CD4-positive, alpha-beta T cell treated with Interferon alpha-2 for 1 hour (primary cell): ENCODE measurements around the gene ADM5.

ENCODE experiments used
- DNase-seq, 2 donors: peaks; one replicate each; pipeline ENCODE4 v3.0.0-alpha.2; 2020 to 2022

Gene ADM5

DNA sequence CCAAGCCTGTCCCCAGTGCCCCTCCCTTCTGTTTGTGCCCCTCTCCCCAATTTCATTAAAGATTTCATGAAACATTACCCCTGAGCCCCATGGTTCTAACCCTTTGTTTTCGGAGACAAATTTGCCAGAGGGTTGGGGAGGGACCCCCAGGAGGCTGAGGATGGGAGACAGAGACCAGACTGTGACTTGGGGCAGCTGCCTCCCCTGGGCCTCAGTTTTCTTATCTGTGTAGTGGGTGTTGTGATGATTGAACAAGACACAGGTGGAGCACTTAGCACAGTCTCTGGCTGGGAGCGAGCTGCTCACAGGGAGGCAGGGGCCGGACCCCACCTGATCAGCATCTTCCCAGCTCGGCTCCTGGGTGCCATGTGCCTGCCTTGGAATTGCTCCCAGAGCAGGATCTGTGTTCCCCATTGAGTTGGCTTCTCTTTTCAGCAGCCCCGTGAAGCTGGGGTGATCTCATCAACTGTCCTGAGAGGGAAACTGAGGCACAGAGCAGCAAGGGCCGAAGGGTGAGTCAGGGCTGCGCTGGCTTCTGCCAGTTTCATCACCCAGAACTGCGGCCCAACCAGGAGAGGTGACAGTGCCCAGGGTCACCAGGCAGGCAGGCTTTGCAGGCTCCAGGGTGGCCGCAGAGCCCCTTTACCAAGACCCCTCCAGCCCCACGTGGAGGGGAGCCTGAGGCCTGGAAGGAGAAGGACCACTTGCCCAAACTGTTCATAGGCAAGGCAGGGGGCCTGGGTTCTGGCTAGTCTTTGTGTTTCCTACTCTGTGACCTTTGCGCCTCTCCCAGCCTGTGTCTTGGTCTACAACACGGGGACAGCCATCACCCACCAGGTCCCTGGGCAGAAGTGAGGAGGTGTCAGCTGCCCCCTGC, 30.6 kb upstream of the ADM5 start:
- no peak for DNase-seq

DNA sequence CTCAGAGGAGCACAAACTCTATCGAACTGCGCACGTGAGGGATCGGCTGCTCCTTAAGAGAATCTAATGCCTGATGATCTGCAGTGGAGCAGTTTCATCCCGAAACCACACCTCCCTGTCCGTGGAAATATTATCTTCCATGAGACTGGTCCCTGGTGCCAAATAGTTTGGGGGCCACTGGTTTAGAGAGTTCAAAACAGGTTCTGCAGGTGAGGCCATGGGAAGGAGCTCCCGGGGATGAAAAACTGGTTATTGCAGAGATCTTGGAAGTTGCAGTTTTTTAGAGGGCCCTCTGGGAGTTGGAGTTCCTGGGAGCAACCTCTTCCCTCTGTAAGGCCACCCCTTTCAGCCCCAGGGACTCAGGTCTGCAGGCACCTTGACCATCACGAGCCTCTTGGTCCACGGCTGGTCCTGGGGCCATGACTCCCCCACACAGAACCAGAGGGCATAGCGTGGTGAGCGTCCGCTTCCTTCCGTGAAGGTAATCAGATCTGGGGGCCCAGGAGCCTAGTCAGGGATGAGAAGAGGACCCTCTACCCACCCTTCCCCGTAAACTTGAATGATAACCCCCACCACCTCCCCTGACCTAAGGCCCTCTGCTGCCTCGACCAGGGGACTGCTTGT, 28.9 kb upstream of the ADM5 start:
- DNase-seq, result no peak

DNA sequence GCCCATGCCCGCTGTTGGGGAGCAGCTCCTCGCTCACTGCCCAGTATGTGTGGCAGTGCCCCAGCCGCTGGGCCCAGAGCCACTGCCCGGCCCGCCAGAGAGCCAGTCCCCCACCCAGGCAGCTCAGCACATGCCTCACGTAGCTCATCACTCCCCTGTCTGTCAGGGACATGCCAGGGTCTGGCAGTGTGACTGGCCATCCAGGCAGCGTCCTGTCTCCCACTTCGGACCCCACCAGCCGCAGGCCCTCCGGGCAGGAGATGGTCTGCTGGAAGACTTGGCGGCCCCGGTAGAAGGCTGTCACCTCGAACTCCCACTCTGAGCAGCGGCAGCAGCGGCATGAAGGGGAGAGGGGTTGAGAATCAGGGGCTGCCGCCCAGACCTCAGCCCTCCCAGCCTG, 27.4 kb upstream of the ADM5 start:
- no peak for DNase-seq

DNA sequence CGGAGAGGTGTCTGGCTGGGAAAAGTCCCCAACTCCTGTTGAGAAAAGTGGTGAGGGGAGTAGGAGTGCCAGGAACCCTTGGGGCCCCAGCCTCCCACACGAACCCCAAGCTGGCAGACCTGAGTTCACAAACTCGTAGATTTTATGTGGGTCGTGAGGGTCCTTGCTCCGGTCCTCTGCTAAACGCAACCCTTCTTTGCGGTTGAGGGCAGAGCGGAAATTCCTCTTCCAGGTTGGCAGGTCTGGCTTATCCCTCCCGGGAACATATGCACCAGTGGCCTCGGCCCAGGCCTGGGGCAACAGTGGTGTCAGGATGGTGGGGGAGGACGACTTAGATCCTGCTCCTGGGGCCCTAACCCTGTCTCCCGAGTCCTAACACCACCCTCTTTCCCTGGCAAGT, 26.2 kb upstream of the ADM5 start:
- no peak for DNase-seq

DNA sequence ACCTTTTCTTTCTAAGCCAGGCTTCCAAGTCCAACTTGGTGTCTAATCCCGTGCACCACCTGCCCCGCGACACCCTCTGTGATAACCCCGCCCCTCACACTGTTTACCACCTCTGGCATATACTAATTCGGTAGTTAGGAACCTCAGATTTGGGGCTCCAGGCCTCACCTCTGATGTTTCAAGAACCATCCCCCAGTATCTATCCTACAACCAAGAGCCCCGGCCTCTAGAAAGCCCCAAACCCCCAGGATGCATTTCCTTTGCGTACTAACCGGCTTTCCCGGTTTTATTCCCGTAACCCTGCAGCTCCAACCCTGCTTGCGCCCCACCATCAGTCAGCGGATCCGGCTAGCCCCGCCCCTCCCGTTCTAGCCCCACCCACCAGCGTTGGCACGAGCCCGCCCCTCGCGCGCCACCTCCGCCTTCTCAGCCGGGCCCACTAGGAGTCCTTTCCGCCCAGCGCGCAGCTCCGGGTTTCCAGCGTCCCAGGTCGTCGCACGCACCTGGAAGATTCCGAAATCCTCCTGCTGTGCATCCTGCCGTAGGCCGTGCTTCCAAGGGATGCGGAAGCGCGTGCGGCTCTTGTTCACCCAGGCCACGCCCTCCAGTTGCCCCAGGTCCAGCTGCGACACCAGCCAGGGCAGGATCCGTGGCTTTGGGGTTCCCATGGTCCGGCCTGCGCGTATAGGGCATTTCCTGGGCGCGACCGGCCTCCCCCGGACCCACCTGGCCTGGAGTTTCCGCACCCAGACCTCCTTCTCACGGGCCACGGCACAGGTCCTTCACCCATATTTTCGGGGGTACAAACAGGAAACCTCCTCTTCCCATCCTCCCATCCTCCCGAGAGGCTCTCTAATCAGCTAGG, 25.0 kb upstream of the ADM5 start:
- peak; percentile 82 to 92 for DNase-seq

DNA sequence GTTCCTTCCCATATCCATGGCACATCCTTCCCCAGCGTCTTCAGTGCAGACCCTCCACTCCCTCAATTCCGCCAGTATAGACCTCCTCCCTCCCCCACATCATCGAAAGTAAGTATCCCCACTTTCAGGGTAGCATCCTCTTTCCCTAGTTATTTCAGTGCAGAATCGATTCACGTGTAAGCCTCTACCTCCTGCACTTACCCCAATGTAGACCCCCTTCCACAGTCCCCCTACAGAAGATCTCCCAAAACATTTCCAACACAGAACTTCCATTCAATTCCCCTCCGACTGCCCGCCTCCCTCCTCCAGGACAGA, 24.4 kb upstream of the ADM5 start:
- no peak for DNase-seq

DNA sequence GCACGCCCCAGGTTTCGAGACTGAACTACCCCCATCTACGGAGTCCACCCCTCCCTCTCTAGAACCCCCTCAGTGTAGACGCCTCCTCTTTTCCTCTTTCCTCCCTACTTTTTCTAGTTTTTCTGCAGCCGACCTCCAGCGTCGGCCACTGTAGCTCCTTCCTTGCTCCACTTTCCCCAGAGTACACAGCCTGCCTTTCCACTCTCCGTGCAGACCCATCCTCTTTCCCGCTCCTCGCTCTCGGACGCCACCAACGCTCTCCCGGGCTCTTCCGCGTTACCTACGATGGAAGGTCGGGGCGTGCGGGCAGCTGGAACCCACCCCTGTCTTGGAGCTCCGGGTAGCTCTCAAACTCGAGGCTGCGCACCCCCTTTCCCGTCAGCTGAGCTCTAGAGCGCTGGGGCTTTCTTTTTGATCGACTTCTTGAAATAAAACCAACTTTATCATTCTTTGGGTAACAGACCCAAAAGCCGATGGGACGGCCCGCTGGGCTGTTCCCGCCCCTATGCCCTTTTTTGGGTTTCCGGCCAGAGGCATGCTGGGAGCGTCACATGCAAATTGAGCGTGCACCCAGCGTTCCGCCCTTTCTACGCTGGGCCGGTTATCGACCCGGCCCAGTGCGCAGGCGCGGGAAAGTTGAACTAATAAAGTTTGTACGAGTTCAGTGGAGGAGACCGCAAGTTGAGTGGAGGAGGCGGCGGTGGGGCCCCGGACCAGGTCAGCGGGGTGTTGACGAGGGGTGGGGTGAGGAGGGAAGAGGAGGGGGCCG, 23.9 kb upstream of the ADM5 start, which contains the start of the genes BCL2L12 and IRF3:
BCL2L12 (plus strand) TSS at position 583 of the 769 bp plus-strand sequence. CDS start 760 bp downstream, outside the sequence.
IRF3 (minus strand) TSS at position 507 of the 769 bp plus-strand sequence. CDS start 1,019 bp downstream, outside the sequence.
- peak; percentile 98 to 99 for DNase-seq

DNA sequence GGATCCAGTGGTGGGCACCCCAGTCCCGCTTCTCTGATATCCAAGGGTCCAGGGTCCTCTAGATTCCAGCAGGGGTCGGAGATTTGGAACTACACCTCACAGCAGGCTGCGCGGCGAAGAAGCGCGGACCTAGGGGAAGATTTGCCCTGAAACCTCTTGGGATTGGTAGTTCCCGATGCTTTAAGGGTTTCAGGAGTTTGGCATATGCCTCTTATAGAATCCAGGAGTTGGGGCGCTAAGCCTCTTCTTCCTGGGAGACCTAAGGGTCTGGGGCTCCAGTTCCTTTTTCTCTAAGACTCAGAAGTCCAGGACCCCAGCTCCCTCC, 23.3 kb upstream of the ADM5 start:
- DNase-seq, result peak in 1 of 2 donors; percentile 15

DNA sequence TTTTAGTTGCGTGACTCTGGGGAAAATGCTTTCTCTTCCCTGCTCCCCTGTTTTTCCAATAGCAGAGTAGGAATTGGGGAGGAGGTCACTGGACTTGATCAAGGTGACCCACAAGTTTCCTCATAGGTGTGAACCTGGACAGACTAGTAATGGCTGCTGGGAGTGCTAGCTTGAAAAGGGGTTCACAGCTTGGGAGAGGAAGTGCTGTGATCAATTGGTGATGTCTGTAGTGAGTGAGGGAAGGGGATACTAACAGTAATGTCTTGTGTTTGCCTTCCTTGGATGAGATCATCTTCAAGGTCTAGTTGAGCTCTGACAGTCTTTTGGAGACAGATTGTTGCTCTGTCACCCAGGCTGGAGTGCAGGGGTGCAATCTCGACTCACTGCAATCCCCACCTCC, 21.9 kb upstream of the ADM5 start:
- no peak for DNase-seq

DNA sequence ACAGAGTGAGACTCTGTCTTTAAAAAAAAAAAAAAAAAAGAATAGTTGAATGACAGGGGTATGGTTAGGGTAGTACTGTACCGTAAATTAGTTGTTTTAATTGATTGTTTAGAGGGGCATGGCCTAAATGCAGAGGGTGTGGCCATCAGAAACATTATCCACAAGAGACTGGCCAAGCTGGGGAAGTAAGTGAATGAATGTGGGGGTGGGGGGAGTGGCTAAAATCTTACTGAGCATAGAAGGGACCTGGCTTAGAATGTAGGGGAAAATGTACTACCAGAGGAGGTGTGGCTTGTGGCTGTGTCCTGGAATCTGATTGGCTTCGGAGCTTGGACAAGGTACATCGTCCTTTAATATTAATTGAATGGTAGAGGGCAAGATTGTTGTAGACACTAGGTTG, 19.9 kb upstream of the ADM5 start:
- no peak for DNase-seq

DNA sequence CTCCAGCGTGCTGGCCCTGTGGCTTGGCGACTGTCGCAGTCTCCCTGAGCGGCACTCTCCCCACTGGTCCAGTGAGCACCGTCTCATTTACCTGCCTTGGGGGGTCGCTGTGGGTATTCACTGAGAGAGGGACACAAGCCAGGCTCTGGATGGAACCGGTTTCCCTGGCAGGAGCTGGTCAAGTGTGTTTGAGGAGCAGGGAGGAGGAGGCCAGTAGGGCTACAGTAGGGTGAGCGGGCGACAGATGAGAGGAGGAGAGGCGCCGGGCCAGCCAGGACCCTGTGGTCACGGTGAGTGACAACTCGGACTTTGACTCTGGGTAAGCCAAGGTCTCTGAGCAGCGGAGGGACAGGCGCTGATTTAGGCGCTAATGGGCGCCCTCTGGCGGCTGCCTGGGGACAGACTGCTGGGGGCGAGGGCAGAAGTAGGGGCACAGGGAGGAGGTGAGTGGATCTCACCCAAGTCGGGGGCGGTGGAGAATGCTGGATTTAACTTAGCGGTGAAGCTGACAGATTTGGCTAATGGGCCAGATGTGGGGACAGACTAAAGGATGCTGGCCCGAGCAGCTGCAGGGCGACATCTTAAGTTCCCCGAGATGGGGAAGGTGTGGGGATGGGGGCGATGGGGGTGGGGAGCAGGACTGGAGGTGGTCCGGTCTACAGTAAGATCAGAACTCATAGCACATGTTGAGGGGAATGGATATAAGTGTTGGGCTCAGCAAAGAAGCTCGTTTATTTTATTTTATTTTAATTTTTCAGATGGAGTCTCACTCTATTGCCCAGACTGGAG, 17.1 kb upstream of the ADM5 start:
- peak; percentile 76 to 82 for DNase-seq

DNA sequence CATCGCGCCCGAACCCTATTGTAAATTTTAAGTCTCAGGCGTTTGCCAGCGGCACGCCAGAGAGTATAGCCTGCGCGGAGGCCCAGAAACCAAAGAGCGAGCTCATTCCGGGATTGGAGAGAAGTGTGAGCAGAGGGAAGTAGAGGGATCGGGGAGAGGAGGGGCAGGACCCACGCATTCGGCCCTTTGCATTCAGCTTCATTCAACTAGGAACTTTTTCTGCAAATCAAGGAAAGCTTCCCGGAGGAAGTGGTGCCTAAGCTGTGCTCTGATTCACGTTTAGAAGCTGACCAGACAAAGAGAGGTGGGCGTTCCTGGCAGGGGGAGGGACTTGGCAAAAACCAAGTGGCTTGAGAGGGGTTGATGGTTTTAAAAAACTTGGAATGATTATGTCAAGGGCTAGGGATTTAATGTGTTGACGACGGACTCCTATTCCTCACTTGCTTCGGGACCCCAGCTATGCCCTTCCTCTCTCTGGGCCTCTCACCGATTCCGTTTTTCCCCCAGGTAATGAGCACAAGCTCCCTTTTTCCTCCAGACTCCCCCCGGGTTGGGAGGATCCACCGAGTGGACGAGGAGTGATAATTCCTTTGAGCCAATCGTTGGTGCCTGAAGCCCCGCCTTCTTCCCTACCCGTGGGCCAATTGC, 13.1 kb upstream of the ADM5 start:
- no peak for DNase-seq

DNA sequence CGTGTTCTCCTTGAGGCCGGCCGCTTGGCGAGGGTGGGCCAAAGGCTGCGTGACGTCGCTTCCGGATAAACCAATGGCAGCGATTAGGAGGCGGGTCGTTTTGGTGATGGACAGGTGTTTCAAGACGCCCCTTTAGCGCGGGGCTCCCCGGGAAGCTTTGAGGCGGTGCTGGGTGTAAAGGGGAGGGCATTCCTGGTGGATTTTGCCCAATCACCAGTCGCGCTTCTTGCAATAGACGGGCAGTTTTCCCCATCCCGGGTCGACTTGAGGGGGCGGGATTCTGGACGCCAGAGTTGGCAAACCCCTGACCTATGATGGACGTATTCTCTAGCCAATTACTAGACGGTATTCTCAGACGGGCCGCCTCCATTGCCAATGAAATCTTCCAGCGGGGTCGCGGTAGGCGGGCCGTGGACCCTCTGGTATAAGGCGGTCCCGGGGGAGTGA, 12.6 kb upstream of the ADM5 start:
- DNase-seq, result peak; percentile 100

DNA sequence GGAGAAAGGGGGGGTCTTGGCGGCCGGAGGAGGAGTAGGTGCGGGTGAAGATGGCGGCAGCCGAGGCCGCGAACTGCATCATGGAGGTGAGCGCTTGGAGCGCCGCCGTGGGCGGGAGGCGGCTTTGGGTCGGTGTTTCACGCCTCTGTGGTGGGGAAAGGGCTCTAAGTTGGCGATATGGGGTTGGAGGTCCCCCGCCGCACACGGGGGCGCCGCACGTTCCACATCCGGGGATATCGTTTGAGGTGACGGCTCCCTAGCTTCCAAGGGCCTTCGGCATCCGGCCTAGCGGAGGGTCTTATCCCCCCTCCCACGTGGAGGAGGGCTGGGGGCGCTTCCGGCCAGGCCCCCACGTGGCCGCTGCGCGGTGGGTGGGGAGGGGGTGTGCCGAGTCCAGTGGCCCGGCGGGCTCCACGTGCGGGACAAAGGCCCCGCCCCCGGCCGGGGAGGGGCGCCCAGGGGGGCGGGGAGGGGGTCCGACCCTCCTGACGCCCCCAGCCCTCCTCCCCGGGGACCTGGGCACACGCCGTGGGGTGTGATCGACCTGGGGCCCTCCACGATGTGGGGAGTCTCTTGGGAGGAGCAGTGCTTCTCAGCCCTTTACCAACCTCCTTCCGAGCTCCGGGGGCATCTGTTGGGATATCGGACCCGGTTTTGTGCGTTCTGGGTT, 12.0 kb upstream of the ADM5 start, which contains the start of gene PRMT1:
PRMT1 (plus strand) TSS at position 41 of the 670 bp plus-strand sequence; CDS start at position 51, 10 bp downstream.
- DNase-seq, result peak; percentile 44 to 61

DNA sequence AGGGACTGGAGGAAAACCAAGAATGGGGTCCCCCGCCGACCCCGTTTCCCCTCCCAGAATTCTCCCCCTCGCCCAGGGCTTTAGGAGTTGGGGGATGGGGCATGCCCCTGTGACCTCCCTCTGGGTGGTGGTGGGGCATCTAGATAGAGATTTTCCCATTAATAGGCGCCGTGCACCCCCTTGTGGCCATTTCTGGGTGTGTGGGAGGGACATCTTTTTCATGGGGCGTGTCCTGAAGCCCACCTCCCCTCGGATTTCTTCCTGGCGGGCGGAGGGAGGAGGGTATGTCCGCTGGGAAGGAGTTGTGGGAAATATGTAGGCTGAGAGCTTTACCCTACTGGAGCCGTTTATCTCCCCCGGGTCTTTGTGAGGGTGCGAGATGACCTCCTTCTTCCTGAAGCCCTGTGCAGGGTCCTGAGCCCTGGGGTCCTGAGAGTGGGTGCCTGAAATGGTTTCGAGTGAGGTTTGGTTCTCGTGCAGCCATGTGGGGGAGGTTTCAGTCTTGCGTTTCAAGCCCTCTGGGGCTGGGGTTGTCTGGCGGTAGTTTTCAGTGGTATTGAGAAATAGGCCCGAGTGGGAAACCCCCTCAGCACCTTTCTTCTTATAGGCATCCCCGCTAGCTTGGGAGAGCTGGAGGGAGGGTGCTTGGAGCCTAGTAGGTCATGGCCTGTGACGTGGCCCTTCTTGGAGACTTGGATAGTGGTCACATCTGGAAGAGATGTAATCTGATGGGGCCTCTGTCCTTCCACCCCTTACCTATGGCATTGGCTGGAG, 11.3 kb upstream of the ADM5 start:
- peak; percentile 79 to 85 for DNase-seq

DNA sequence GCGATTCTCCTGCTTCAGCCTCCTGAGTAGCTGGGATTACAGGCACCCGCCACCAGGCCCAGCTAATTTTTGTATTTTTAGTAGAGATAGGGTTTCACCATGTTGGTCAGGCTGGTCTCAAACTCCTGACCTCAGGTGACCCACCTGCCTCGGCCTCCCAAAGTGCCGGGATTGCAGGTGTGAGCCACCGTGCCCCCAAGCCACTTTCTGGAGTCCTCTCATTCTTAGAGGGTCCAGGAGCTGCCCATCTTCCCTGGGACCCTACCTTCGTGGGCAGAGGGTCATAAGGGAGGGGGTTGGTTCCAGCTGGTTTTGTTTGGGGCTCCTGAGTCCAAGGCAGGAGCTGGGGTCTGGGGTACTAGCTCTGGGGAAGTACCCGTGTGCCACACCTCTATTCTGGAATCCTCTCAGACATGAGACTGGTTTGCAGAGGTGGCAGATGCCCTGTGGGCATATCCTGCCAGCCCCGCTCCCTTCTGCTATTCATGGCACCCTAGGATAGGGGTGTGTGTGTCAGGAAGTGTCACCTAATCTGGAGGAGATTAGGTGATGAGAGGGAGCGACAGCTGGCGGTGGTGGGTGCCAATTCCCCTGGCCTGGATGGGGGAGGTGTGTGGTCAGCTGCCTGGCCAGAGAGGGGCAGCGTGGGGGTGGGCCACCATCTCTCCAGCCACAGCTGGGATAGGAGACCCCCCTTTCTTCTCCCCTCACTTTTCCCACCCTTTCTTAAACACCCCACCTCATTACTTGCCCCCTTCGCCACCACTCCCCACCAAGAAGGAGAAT, 10.2 kb upstream of the ADM5 start:
- no peak for DNase-seq

DNA sequence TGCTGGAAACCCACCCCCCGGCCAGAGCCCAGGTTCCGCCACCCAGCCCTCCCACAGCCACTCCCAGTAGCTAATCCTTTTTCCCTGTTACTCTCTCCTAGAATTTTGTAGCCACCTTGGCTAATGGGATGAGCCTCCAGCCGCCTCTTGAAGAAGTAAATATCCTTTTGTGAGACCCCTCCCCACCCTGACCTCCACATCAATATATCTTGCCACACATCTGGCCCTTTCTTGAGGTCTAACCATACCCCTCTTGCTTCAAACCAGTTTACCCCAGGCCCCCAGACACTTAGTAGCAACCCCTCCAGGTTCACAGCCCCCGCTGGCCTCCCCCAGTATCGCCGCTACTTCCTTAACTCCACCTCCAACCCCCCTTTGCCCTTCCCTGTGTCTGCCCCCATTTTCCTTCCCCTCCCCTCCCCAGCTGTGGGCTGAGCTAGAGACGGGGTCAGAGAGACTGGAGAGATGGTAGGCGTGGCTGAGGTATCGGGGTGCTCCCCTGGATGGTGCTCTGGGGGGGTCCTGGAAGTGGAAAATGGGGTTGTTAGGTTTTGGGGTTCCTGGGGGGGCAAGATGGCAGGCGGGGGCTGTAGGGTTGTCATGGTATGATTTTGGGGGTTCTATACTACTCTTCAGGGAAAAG, 9.5 kb upstream of the ADM5 start:
- DNase-seq, result no peak
